OCI-LY3 (cell line): Measurements from ENCODE around the gene C10orf71.

Experiments
- H2AFZ ChIP-seq: fragments of 200-600, 300-600 bp; shearing (Covaris generic); 2 replicates; pipeline ENCODE4 v1.6.0; 2014; ENCODE audit warnings: antibody characterized with exemption, low read depth, low read length
- H3K27ac ChIP-seq: fragments of 200-600, 300-600 bp; sonication (generic); 2 replicates; pipeline ENCODE4 v1.5.1; 2014; ENCODE audit warnings: mild to moderate bottlenecking, low read length, moderate library complexity, mixed read lengths
- H3K27me3 ChIP-seq: fragments of 200-600, 300-600 bp; sonication (generic); 2 replicates; pipeline ENCODE4 v1.6.1; 2014; ENCODE audit warnings: low read depth, low read length, mixed read lengths
- H3K36me3 ChIP-seq: fragments of 200-600, 300-600 bp; sonication (generic); replicated peaks from 2 replicates; pipeline ENCODE3; 2014; ENCODE audit warnings: low read depth, low read length, mixed read lengths
- H3K4me1 ChIP-seq: fragments of 300-600, 200-600 bp; sonication (generic); 2 replicates; pipeline ENCODE4 v1.6.1; 2014; ENCODE audit warnings: low read length, mixed read lengths
- H3K4me2 ChIP-seq: fragments of 200-600, 300-600 bp; sonication (generic); 2 replicates; pipeline ENCODE4 v1.6.1; 2014; ENCODE audit warnings: low read length, mixed read lengths
- H3K4me3 ChIP-seq: fragments of 300-600, 200-600 bp; sonication (generic); 2 replicates; pipeline ENCODE4 v1.5.1; 2014; ENCODE audit warnings: antibody characterized with exemption, mild to moderate bottlenecking, low read length, moderate library complexity
- H3K79me2 ChIP-seq: fragments of 300-600, 200-600 bp; shearing (Covaris generic); 2 replicates; pipeline ENCODE4 v1.6.1; 2014; ENCODE audit warnings: mild to moderate bottlenecking, low read length, mixed read lengths
- H3K9ac ChIP-seq: fragments of 300-600, 200-600 bp; shearing (Covaris generic); 2 replicates; pipeline ENCODE4 v1.6.0; 2014; ENCODE audit warnings: mild to moderate bottlenecking, low read length, moderate library complexity
- H3K9me3 ChIP-seq: fragments of 200-600, 300-600 bp; shearing (Covaris generic); 2 replicates; pipeline ENCODE4 v1.6.1; 2014; ENCODE audit warnings: low read length, mixed read lengths; ENCODE audit not compliant: insufficient read depth
- H4K20me1 ChIP-seq: fragments of 200-600, 300-600 bp; sonication (generic); 2 replicates; pipeline ENCODE4 v1.6.1; 2016; ENCODE audit warnings: low read length, mixed read lengths; ENCODE audit not compliant: insufficient read depth
- EZH2phosphoT487 ChIP-seq: fragments of 200-600 bp; shearing (Covaris generic); IDR thresholded peaks from 2 replicates; pipeline ENCODE4 v1.6.1; 2018; ENCODE audit warnings: antibody characterized with exemption, mixed run types, low read depth
- TF ChIP-seq, protein P1 (sequence below): fragments of 200-600, 300-600 bp; sonication (generic); IDR thresholded peaks from 2 replicates; pipeline ENCODE4 v1.5.1; 2014; ENCODE audit warnings: antibody characterized with exemption, low read length, low read depth

C10orf71 gene

DNA sequence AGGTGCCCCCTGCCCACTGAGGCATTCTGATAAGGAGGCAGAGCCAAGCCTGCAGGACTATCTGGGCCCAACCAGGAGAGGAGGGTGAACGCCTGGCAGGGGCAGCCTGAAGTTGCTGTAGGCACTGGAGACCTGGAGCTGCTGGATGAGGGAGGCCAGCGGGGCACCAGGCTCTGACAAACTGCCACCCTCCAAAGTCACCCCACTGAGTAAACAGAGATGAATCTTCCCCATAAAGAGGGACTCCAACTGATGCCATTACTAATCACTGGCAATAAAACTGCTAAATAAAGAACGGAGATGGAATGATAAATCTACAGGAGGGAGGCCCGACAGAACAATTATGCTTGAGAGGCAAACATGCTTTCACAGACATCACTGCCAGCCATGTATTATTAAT lies 52.7 kb downstream of the C10orf71 start:
- Histone ChIP-seq H3K4me1 (no peaks in the 10 kb centered on the region), H2AFZ (no peak overlapping the region), H3K9ac (no peak overlapping the region), H3K27me3 (no peaks in the 10 kb centered on the region), H3K9me3 (no peaks in the 10 kb centered on the region), H3K79me2 (no peaks in the 10 kb centered on the region), H3K36me3 (no peaks in the 10 kb centered on the region), H3K27ac (no peak overlapping the region), H3K4me3 (no peak overlapping the region), H4K20me1 (no peaks in the 10 kb centered on the region), H3K4me2 (no peak overlapping the region)
- no peak for TF ChIP-seq EZH2phosphoT487
- TF ChIP-seq, protein P1, sequence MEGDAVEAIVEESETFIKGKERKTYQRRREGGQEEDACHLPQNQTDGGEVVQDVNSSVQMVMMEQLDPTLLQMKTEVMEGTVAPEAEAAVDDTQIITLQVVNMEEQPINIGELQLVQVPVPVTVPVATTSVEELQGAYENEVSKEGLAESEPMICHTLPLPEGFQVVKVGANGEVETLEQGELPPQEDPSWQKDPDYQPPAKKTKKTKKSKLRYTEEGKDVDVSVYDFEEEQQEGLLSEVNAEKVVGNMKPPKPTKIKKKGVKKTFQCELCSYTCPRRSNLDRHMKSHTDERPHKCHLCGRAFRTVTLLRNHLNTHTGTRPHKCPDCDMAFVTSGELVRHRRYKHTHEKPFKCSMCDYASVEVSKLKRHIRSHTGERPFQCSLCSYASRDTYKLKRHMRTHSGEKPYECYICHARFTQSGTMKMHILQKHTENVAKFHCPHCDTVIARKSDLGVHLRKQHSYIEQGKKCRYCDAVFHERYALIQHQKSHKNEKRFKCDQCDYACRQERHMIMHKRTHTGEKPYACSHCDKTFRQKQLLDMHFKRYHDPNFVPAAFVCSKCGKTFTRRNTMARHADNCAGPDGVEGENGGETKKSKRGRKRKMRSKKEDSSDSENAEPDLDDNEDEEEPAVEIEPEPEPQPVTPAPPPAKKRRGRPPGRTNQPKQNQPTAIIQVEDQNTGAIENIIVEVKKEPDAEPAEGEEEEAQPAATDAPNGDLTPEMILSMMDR, result no peak

- peaks cover under 1% of the 10 kb centered on the region; the same call in 1 of the 2 replicates for H3K27me3 ChIP-seq
- H3K79me2 ChIP-seq, result no peaks in the 10 kb centered on the region
- no peaks in the 10 kb centered on the region for H3K36me3 ChIP-seq
- H3K4me1 ChIP-seq, result no peaks in the 10 kb centered on the region
- H3K4me3 ChIP-seq, result no peak overlapping the region
- no peak overlapping the region for H3K9ac ChIP-seq
- H3K9me3 ChIP-seq, result no peaks in the 10 kb centered on the region
- no peak overlapping the region for H2AFZ ChIP-seq
- H4K20me1 ChIP-seq, result no peaks in the 10 kb centered on the region
- TF ChIP-seq, protein P1, result no peak
- TF ChIP-seq EZH2phosphoT487, result no peak
- H3K27ac ChIP-seq, result no peak overlapping the region
- no peak overlapping the region for H3K4me2 ChIP-seq
Measured at GRCh38 chr10:49352323-49352722, 53.4 kb downstream of the C10orf71 start.

DNA sequence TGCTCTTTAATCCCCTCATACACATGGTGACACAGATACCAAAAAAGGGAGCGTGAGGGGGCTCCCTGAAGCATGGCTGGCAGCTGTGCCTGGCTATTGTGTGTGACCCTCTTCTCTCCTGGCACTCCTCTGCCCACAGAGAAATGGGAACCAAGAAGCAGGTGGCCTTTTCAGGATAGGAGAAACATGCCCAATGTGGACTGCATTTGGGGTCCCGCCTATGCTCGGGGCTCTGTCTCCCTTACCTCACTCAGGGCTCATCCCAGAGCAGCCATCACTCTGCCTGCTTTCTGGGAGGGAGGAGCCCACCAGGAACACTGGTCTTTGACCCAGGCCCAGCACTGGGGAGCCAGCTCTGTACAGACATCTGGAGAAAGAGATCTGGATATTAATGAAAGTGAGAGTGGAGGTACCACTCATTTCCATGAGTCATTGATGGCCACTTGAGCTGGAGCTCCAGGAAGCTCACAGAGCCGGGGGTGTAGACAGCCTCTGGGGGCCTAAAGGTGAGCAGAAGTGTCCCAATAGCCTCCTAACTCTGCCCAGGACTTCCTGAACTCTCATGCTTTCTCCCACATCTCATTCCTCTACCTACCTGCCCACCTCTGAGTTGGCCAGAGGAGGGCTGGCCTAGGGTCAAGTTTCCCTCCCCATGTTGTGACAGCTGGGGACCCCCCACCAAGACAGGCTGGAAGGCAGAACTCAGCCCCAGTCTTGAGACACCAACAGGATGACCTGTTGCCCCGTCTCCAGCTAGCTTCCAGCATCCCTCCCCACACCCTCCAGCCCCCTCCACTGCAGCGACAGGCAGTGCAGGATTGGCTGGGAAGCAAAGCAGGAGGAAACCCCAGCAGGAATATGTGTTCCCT lies 54.3 kb downstream of the C10orf71 start:
- no peak overlapping the region for H3K4me3 ChIP-seq
- H3K4me1 ChIP-seq, result no peaks in the 10 kb centered on the region
- H3K36me3 ChIP-seq, result no peaks in the 10 kb centered on the region
- H3K9ac ChIP-seq, result no peak overlapping the region
- H3K79me2 ChIP-seq, result no peaks in the 10 kb centered on the region
- no peak overlapping the region for H3K4me2 ChIP-seq
- TF ChIP-seq, protein P1, result no peak
- no peak for TF ChIP-seq EZH2phosphoT487
- no peak overlapping the region for H2AFZ ChIP-seq
- H3K9me3 ChIP-seq, result no peaks in the 10 kb centered on the region
- H3K27me3 ChIP-seq, result peaks cover 6% of the 10 kb centered on the region; the same call in 1 of the 2 replicates
- H4K20me1 ChIP-seq, result no peaks in the 10 kb centered on the region
- H3K27ac ChIP-seq, result no peak overlapping the region

DNA sequence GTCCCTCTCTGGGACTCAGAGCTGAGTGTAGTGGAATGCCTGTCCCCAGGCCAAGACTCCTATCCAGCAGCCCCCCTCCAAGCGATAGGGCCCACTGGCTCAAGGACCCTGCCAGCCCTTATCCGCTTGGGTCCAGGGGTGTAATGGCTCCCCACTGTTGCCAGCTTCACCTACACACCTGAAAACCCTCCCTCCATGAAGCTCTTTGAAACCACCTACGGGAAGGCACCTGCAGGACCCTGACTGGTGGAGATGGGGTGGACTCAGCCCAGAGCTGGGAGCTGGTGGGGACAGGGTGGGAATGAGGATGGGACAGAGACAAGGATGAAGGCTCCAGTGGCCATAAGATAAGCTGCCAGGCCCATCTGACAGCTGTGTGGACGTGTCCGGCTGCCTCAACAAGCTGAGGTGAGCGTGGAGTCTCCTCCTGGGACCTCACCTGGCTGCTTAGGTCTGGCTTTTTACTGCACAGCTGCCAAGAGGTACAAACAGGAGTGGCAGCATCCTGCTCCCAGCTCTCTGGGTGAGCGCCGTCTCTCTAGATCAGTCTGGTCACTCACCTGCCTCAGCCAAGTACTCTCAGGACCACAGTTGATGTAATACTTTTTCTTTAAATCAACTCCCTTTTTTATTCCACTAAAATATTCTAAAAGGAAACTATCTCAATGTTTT lies 55.1 kb downstream of the C10orf71 start:
- Histone ChIP-seq H2AFZ (no peak overlapping the region), H3K9ac (no peak overlapping the region), H3K27ac (no peak overlapping the region), H3K9me3 (no peaks in the 10 kb centered on the region), H3K79me2 (no peaks in the 10 kb centered on the region), H3K36me3 (no peaks in the 10 kb centered on the region), H3K4me3 (no peak overlapping the region), H4K20me1 (no peaks in the 10 kb centered on the region), H3K4me2 (no peak overlapping the region), H3K27me3 (peaks cover 7% of the 10 kb centered on the region), H3K4me1 (no peaks in the 10 kb centered on the region)
- TF ChIP-seq, protein P1, result no peak
- TF ChIP-seq EZH2phosphoT487, result no peak
